K562 (cell line): ENCODE results near the gene MAPKAPK2. TPM values are rescaled to one million over a fixed set of nuclear protein-coding genes. Genes with fewer than 3 reads are reported as not detected.

Source experiments
- BHLHE40 ChIP-seq: IDR thresholded peaks from 2 replicates; pipeline ENCODE4 v1.6.1; 2011; ENCODE audit warnings: low read length, improper control_type of control experiment
- EP300 ChIP-seq: IDR thresholded peaks from 2 replicates; pipeline ENCODE4 v1.6.1; 2012; ENCODE audit warnings: low read length, improper control_type of control experiment
- FOXA3 ChIP-seq, 2 experiments: fragments of 450-650 bp in 1 of 2; sonication (generic) in 1 of 2; formaldehyde crosslinking; IDR thresholded peaks in 1 of 2; conservative IDR thresholded peaks in 1 of 2; 2 replicates each; pipeline versions ENCODE4 v1.4.0 to v1.8.0; 2020 to 2022; ENCODE audit warnings: mild to moderate bottlenecking in 2 of 2, missing genetic modification reagents in 1 of 2
- GABPB1 ChIP-seq: sonication (generic); formaldehyde crosslinking; IDR thresholded peaks from 2 replicates; pipeline ENCODE4 v1.8.0; 2022; ENCODE audit warnings: mild to moderate bottlenecking, missing genetic modification reagents
- KLF16 ChIP-seq: IDR thresholded peaks from 2 replicates; pipeline ENCODE4 v1.6.1; 2016; ENCODE audit warnings: antibody characterized with exemption
- MYNN ChIP-seq, 2 experiments: sonication (generic); formaldehyde crosslinking in 1 of 2; IDR thresholded peaks; 2 replicates each; pipeline versions ENCODE4 v1.5.0 to v1.6.1; 2016 to 2020; ENCODE audit warnings: antibody characterized with exemption in 1 of 2, missing genetic modification reagents in 1 of 2
- NEUROD1 ChIP-seq: fragments of 150-350 bp; IDR thresholded peaks from 2 replicates; pipeline ENCODE4 v1.6.1; 2014; ENCODE audit warnings: borderline replicate concordance, low read length, low read depth; ENCODE audit not compliant: partially characterized antibody
- NR2C1 ChIP-seq, 2 experiments: fragments of 450-650 bp; IDR thresholded peaks; 2 replicates each; pipeline ENCODE4 v1.6.1; 2017; ENCODE audit warnings: mild to moderate bottlenecking in 2 of 2, antibody characterized with exemption in 1 of 2, inconsistent platforms in 1 of 2, missing compliant biosample characterization in 1 of 2, missing genetic modification characterization in 1 of 2
- SMAD4 ChIP-seq: fragments of 250-450 bp; sonication (Bioruptor Pico); conservative IDR thresholded peaks from 2 replicates; pipeline ENCODE4 v1.8.0; 2021; ENCODE audit warnings: inconsistent platforms, mild to moderate bottlenecking, moderate library complexity
- SRSF9 ChIP-seq: fragments of 200-400 bp; formaldehyde crosslinking; IDR thresholded peaks from 2 replicates; pipeline ENCODE4 v1.6.1; 2017; ENCODE audit warnings: low read depth, low read length, borderline replicate concordance
- TAL1 ChIP-seq: fragments of 450-650 bp; IDR thresholded peaks from 2 replicates; pipeline ENCODE4 v1.6.1; 2016; ENCODE audit warnings: mild to moderate bottlenecking
- ZEB2 ChIP-seq: fragments of 450-650 bp; IDR thresholded peaks from 2 replicates; pipeline ENCODE4 v1.6.1; 2016
- ZNF197 ChIP-seq: fragments of 200-800 bp; sonication (Bioruptor generic); IDR thresholded peaks from 2 replicates; pipeline ENCODE4 v1.6.1; 2016; ENCODE audit warnings: low read depth, missing genetic modification characterization, missing compliant biosample characterization
- ZNF253 ChIP-seq: fragments of 250-450 bp; sonication (Bioruptor Pico); conservative IDR thresholded peaks from 2 replicates; pipeline ENCODE4 v1.6.1; 2021; ENCODE audit warnings: mild to moderate bottlenecking
- polyA plus RNA-seq, 8 experiments: library from polyadenylated mRNA; depleted of rRNA in 4 of 8; stranded (reverse) in 5 of 8; unstranded in 3 of 8; fragments of >200 nt; fragmentation: Nextera tagmentation in 2 of 8; fragmentation: Illumina TruSeq in 1 of 8; extraction: Ambion mirVana in 2 of 8; extraction: Trizol in 1 of 8; gene quantifications; 2 replicates each; pipeline versions ENCODE4 v1.2.1 to v1.2.3, GENCODE V29; 2011 to 2014; ENCODE audit warnings: inconsistent platforms in 1 of 8, missing spikeins in 1 of 8
- total RNA-seq, 7 experiments: library from RNA; depleted of rRNA in 6 of 7; stranded (reverse); fragments of >200 nt in 6 of 7; fragmentation: Illumina TruSeq in 2 of 7; extraction: Trizol in 2 of 7; gene quantifications; 2 replicates each; pipeline versions ENCODE4 v1.2.1 to v1.2.3, GENCODE V29; 2011 to 2021; ENCODE audit warnings: low replicate concordance in 1 of 7
- TF ChIP-seq, protein P1 (sequence below): fragments of 200-800 bp; sonication (Bioruptor generic); IDR thresholded peaks from 2 replicates; pipeline ENCODE4 v1.6.1; 2017; ENCODE audit warnings: missing genetic modification characterization, missing compliant biosample characterization
- TF ChIP-seq, protein P2 (sequence below), 3 experiments: fragments of 200-800 bp in 1 of 3; fragments of 250-450 bp in 1 of 3; fragments of 450-650 bp in 1 of 3; sonication (Bioruptor Pico) in 1 of 3; sonication (Bioruptor generic) in 1 of 3; formaldehyde crosslinking in 1 of 3; IDR thresholded peaks; 2 replicates each; pipeline versions ENCODE4 v1.6.1 to v1.8.0; 2016 to 2022; ENCODE audit warnings: mild to moderate bottlenecking in 2 of 3, missing genetic modification characterization in 2 of 3, missing compliant biosample characterization in 1 of 3, moderate library complexity in 1 of 3
- TF ChIP-seq, protein P3 (sequence below): sonication (generic); formaldehyde crosslinking; IDR thresholded peaks from 2 replicates; pipeline ENCODE4 v1.8.0; 2022; ENCODE audit warnings: missing genetic modification reagents, mild to moderate bottlenecking, moderate library complexity, borderline replicate concordance
- TF ChIP-seq, protein P4 (sequence below): fragments of 450-650 bp; formaldehyde crosslinking; IDR thresholded peaks from 2 replicates; pipeline ENCODE4 v1.4.0; 2022; ENCODE audit warnings: mild to moderate bottlenecking, moderate library complexity
- TF ChIP-seq, protein P5 (sequence below): fragments of 250-450 bp; sonication (Bioruptor Pico); IDR thresholded peaks from 2 replicates; pipeline ENCODE4 v1.8.0; 2021; ENCODE audit warnings: moderate library complexity, mild to moderate bottlenecking, inconsistent platforms

MAPKAPK2 gene
- total and polyA plus RNA-seq, 9 of the 15 experiments (the other 6 are each of a cell fraction or from before 2014, with no cell fraction given) = 0.63 to 94.2 (median 52.1) TPM

- TF ChIP-seq, protein P1, sequence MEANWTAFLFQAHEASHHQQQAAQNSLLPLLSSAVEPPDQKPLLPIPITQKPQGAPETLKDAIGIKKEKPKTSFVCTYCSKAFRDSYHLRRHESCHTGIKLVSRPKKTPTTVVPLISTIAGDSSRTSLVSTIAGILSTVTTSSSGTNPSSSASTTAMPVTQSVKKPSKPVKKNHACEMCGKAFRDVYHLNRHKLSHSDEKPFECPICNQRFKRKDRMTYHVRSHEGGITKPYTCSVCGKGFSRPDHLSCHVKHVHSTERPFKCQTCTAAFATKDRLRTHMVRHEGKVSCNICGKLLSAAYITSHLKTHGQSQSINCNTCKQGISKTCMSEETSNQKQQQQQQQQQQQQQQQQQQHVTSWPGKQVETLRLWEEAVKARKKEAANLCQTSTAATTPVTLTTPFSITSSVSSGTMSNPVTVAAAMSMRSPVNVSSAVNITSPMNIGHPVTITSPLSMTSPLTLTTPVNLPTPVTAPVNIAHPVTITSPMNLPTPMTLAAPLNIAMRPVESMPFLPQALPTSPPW = peak; percentile 73
- peak; percentile 83 for TF ChIP-seq EP300
- peak; percentile 44; the same call in 1 of the 2 replicates for TF ChIP-seq GABPB1 (CRISPR knock-in tag)
- TF ChIP-seq SRSF9 = no peak
- 0 out of 2 replicates have a peak, but pooled peaks have one; percentile 27 for TF ChIP-seq MYNN (IDR thresholded peaks at IDR 0.05)
- TF ChIP-seq MYNN (CRISPR knock-in tag; IDR thresholded peaks at IDR 0.05) = no peak
- TF ChIP-seq FOXA3 (CRISPR knock-in tag; conservative IDR thresholded peaks at IDR 0.05 in 1 of 2, IDR thresholded peaks at IDR 0.05 in 1 of 2) = 0 out of 4 replicates have a peak, but pooled peaks of 1 of the 2 experiments have one; percentile 32
- TF ChIP-seq, protein P2, sequence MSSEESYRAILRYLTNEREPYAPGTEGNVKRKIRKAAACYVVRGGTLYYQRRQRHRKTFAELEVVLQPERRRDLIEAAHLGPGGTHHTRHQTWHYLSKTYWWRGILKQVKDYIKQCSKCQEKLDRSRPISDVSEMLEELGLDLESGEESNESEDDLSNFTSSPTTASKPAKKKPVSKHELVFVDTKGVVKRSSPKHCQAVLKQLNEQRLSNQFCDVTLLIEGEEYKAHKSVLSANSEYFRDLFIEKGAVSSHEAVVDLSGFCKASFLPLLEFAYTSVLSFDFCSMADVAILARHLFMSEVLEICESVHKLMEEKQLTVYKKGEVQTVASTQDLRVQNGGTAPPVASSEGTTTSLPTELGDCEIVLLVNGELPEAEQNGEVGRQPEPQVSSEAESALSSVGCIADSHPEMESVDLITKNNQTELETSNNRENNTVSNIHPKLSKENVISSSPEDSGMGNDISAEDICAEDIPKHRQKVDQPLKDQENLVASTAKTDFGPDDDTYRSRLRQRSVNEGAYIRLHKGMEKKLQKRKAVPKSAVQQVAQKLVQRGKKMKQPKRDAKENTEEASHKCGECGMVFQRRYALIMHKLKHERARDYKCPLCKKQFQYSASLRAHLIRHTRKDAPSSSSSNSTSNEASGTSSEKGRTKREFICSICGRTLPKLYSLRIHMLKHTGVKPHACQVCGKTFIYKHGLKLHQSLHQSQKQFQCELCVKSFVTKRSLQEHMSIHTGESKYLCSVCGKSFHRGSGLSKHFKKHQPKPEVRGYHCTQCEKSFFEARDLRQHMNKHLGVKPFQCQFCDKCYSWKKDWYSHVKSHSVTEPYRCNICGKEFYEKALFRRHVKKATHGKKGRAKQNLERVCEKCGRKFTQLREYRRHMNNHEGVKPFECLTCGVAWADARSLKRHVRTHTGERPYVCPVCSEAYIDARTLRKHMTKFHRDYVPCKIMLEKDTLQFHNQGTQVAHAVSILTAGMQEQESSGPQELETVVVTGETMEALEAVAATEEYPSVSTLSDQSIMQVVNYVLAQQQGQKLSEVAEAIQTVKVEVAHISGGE (CRISPR knock-in tag; IDR thresholded peaks at IDR 0.05) = peak in 1 of 3 experiments; percentile 75; a peak in 1 of 6 replicates
- TF ChIP-seq ZEB2 = peak; percentile 58
- TF ChIP-seq, protein P3, sequence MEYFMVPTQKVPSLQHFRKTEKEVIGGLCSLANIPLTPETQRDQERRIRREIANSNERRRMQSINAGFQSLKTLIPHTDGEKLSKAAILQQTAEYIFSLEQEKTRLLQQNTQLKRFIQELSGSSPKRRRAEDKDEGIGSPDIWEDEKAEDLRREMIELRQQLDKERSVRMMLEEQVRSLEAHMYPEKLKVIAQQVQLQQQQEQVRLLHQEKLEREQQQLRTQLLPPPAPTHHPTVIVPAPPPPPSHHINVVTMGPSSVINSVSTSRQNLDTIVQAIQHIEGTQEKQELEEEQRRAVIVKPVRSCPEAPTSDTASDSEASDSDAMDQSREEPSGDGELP (CRISPR knock-in tag) = peak; percentile 57; the same call in 1 of the 2 replicates
- peak; percentile 95 for TF ChIP-seq ZNF197 (CRISPR knock-in tag)
- TF ChIP-seq, protein P4, sequence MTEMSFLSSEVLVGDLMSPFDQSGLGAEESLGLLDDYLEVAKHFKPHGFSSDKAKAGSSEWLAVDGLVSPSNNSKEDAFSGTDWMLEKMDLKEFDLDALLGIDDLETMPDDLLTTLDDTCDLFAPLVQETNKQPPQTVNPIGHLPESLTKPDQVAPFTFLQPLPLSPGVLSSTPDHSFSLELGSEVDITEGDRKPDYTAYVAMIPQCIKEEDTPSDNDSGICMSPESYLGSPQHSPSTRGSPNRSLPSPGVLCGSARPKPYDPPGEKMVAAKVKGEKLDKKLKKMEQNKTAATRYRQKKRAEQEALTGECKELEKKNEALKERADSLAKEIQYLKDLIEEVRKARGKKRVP (CRISPR knock-in tag) = peak; percentile 68
- TF ChIP-seq NEUROD1 = peak; percentile 33
- peak; percentile 45; the same call in 1 of the 2 replicates for TF ChIP-seq BHLHE40
- TF ChIP-seq, protein P5, sequence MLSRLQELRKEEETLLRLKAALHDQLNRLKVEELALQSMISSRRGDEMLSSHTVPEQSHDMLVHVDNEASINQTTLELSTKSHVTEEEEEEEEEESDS = no peak
- peak; percentile 41 for TF ChIP-seq TAL1
- TF ChIP-seq SMAD4 (CRISPR knock-in tag) = peak; percentile 65
- peak; percentile 40; the same call in 1 of the 2 replicates for TF ChIP-seq KLF16
- peak; percentile 75 for TF ChIP-seq NR2C1 (IDR thresholded peaks at IDR 0.05)
- TF ChIP-seq NR2C1 (tag; IDR thresholded peaks at IDR 0.05) = peak; percentile 96
- TF ChIP-seq ZNF253 (CRISPR knock-in tag) = no peak
Observed at GRCh38 chr1:206716870-206717673, 32.4 kb downstream of the MAPKAPK2 start (continued).
